B cell (primary cell): ENCODE results near the gene DYDC1. TPM values are rescaled to one million over a fixed set of nuclear protein-coding genes. Genes with fewer than 3 reads are reported as not detected.

Experiments used
- ATAC-seq: fragments of 200-7000 bp; cut with Tn5 transposase; one replicate; pipeline ENCODE4 v1.10.0; 2021; ENCODE audit warnings: low read depth, mild to moderate bottlenecking, moderate number of reproducible peaks, moderate library complexity
- CTCF ChIA-PET: fragments of 350-600 bp; sonication (Branson Sonifier 250); formaldehyde crosslinking; loops from one replicate; lab custom pipeline; 2021; ENCODE audit warnings: antibody characterized with exemption, inconsistent platforms; lab: Charles Lee
- POLR2A ChIA-PET: fragments of 350-600 bp; sonication (Branson Sonifier 250); formaldehyde crosslinking; loops from one replicate; lab custom pipeline; 2021; ENCODE audit warnings: antibody characterized with exemption; lab: Charles Lee
- DNase-seq: peaks from one replicate; pipeline ENCODE4 v3.0.0; 2013
- H2AFZ ChIP-seq: 2 replicates; pipeline ENCODE4 v1.6.1; 2012; ENCODE audit warnings: mild to moderate bottlenecking, low read depth, low read length; ENCODE audit not compliant: insufficient read depth, poor library complexity, severe bottlenecking
- H3K27ac ChIP-seq, 2 donors: 1 replicate in 1 of 2; 2 replicates in 1 of 2; pipeline ENCODE4 v1.5.1; 2012 to 2013; ENCODE audit warnings: low read length in 2 of 2, mild to moderate bottlenecking in 2 of 2, moderate library complexity in 1 of 2
- H3K27me3 ChIP-seq, 4 experiments: fragments of 200-600 bp in 1 of 4; sonication (generic) in 1 of 4; replicated peaks in 1 of 4; 1 replicate in 2 of 4; 2 replicates in 2 of 4; pipeline versions ENCODE4 v1.6.1 to v1.7.0; 2013 to 2016; ENCODE audit warnings: low read length in 3 of 4, mild to moderate bottlenecking in 2 of 4, mixed read lengths in 1 of 4, moderate library complexity in 1 of 4; ENCODE audit not compliant: insufficient read depth in 4 of 4, control insufficient read depth in 3 of 4; ENCODE audit errors: control extremely low read depth in 1 of 4
- H3K36me3 ChIP-seq, 2 experiments: replicated peaks in 1 of 2; 1 replicate in 1 of 2; 2 replicates in 1 of 2; pipeline versions ENCODE4 v1.6.1 to v1.7.1; 2013; ENCODE audit warnings: low read length in 1 of 2; ENCODE audit not compliant: insufficient read depth in 2 of 2, control insufficient read depth in 1 of 2; ENCODE audit errors: control extremely low read depth in 1 of 2, extremely low read depth in 1 of 2
- H3K4me1 ChIP-seq, 2 donors: fragments of 200-600 bp in 1 of 2; sonication (generic) in 1 of 2; 1 replicate in 1 of 2; 2 replicates in 1 of 2; pipeline versions ENCODE4 v1.5.1 to v1.6.1; 2013 to 2017; ENCODE audit warnings: low read length in 2 of 2; ENCODE audit not compliant: control insufficient read depth in 2 of 2, insufficient read depth in 2 of 2
- H3K4me2 ChIP-seq: replicated peaks from 2 replicates; pipeline ENCODE3; 2012; ENCODE audit warnings: mild to moderate bottlenecking, low read depth, low read length; ENCODE audit not compliant: poor library complexity, severe bottlenecking
- H3K4me3 ChIP-seq, 5 experiments: fragments of 200-600 bp in 1 of 5; sonication (generic) in 1 of 5; 1 replicate in 3 of 5; 2 replicates in 2 of 5; pipeline versions ENCODE4 v1.5.1 to v1.7.0; 2011 to 2016; ENCODE audit warnings: low read length in 4 of 5, mild to moderate bottlenecking in 4 of 5, low read depth in 2 of 5, control low read depth in 1 of 5, moderate library complexity in 1 of 5; ENCODE audit not compliant: insufficient read depth in 1 of 5; ENCODE audit errors: control extremely low read depth in 1 of 5, extremely low read depth in 1 of 5
- H3K79me2 ChIP-seq: fragments of 200-600 bp; sonication (generic); one replicate; pipeline ENCODE4 v1.6.0; 2016; ENCODE audit warnings: low read length; ENCODE audit not compliant: control insufficient read depth, insufficient read depth
- H3K9ac ChIP-seq: fragments of 200-600 bp; sonication (generic); 2 replicates; pipeline ENCODE4 v1.6.1; 2017; ENCODE audit warnings: mild to moderate bottlenecking, low read length, moderate library complexity
- H3K9me3 ChIP-seq, 3 donors: one replicate each; pipeline versions ENCODE4 v1.6.1 to v1.7.1; 2013; ENCODE audit warnings: low read length in 2 of 3; ENCODE audit not compliant: control insufficient read depth in 2 of 3, insufficient read depth in 1 of 3; ENCODE audit errors: control extremely low read depth in 1 of 3
- H4K20me1 ChIP-seq: 2 replicates; pipeline ENCODE4 v1.6.0; 2012; ENCODE audit warnings: mild to moderate bottlenecking, low read length; ENCODE audit not compliant: insufficient read depth, control insufficient read depth, poor library complexity, severe bottlenecking
- H3K27ac Mint-ChIP-seq: one replicate; pipeline ENCODE4 v1.8.0; 2021; ENCODE audit warnings: mixed read lengths
- H3K27me3 Mint-ChIP-seq: one replicate; pipeline ENCODE4 v1.8.0; 2021; ENCODE audit warnings: mixed read lengths
- H3K4me1 Mint-ChIP-seq: one replicate; pipeline ENCODE4 v1.8.0; 2021; ENCODE audit warnings: mixed read lengths
- H3K4me3 Mint-ChIP-seq: one replicate; pipeline ENCODE4 v1.8.0; 2021; ENCODE audit warnings: mixed read lengths
- H3K9me3 Mint-ChIP-seq: one replicate; pipeline ENCODE4 v1.8.0; 2022; ENCODE audit warnings: mixed read lengths; ENCODE audit not compliant: insufficient read depth
- CTCF ChIP-seq: fragments of 200-600 bp; IDR thresholded peaks from one replicate; pipeline ENCODE4 v1.8.0; 2022; ENCODE audit warnings: antibody characterized with exemption, mild to moderate bottlenecking
- EZH2 ChIP-seq: IDR thresholded peaks from 2 replicates; pipeline ENCODE4 v1.6.1; 2012; ENCODE audit warnings: borderline replicate concordance, low read depth, mild to moderate bottlenecking, moderate library complexity, low read length; ENCODE audit not compliant: insufficient read depth, poor library complexity, severe bottlenecking
- WGBS: methylation state at CpG from one replicate; pipeline ENCODE4 v1.1.5; 2013; ENCODE audit warnings: missing lambda C conversion rate; ENCODE audit not compliant: insufficient coverage; 5-methylcytosine and 5-hydroxymethylcytosine counted together
- intact Hi-C: fragments of 100-400 bp; cut with micrococcal nuclease; formaldehyde crosslinking; loops from one replicate; pipeline ENCODE4 v1.10.0; 2022
- polyA plus RNA-seq: library from polyadenylated mRNA; depleted of rRNA; stranded (reverse); fragments of >200 nt; gene quantifications from 2 replicates; pipeline ENCODE4 v1.2.3, GENCODE V29; 2012
- total RNA-seq, 2 donors: library from RNA; stranded (reverse); fragments of 120-200 nt in 1 of 2; gene quantifications; 1 replicate in 1 of 2; 2 replicates in 1 of 2; pipeline versions ENCODE4 v1.2.3 to v1.2.4, GENCODE V29; 2013 to 2022

Gene DYDC1
- total and polyA plus RNA-seq, 2 donors (not counting 1 experiment from before 2014, with no cell fraction given), result not detected

- no peaks in the 10 kb centered on the region for H3K4me1 Mint-ChIP-seq
- H3K4me3 Mint-ChIP-seq, result no peak overlapping the region
Measured at GRCh38 chr10:80344912-80345311, 11.6 kb downstream of the DYDC1 start.

DNA sequence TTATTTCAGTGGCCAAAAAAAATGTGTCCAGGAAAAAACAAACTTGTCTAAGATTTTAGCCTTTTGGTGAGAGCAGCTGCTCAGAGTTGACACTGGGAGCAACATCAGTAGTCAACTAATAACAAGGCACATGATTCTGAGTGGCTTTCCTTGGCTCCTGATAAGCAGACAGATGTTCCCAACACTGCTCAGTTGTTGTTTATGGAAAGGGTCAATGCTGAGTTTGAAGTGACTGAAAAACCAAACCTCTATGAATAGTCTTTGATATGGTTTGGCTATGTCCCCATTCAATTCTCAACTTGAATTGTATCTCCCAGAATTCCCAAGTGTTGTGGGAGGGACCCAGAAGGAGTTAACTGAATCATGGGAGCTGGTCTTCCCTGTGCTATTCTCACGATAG, 12.3 kb downstream of the DYDC1 start:
- Histone ChIP-seq H2AFZ (no peak overlapping the region), H4K20me1 (no peaks in the 10 kb centered on the region), H3K27me3 (peaks cover 0 to 3% (median 0%) of the 10 kb centered on the region in 4 experiments), H3K4me2 (no peak overlapping the region), H3K79me2 (no peaks in the 10 kb centered on the region), H3K4me1 (no peaks in the 10 kb centered on the region), H3K36me3 (no peaks in the 10 kb centered on the region), H3K9me3 (no peaks in the 10 kb centered on the region), H3K27ac (no peak overlapping the region), H3K4me3 (no peak overlapping the region), H3K9ac (no peak overlapping the region)
- Mint-ChIP-seq H3K27ac (no peak overlapping the region), H3K4me1 (no peaks in the 10 kb centered on the region), H3K27me3 (peaks cover 12% of the 10 kb centered on the region), H3K9me3 (no peaks in the 10 kb centered on the region), H3K4me3 (no peak overlapping the region)
- ATAC-seq (no peak), DNase-seq (no peak)
- CTCF ChIA-PET, result no interaction called here
- POLR2A ChIA-PET, result no interaction called here
- WGBS, result 89% methylated on average over 1 of the region's 1 CpG
- intact Hi-C loops, result no loop called here
- no peak for TF ChIP-seq CTCF
- TF ChIP-seq EZH2, result no peak

More at GRCh38 chr10:80344912-80345311, 11.6 kb downstream of the DYDC1 start:
- H3K4me2 ChIP-seq, result no peak overlapping the region
- TF ChIP-seq EZH2, result no peak
- TF ChIP-seq CTCF, result no peak
- no peaks in the 10 kb centered on the region for H3K36me3 ChIP-seq
- no peak overlapping the region for H3K9ac ChIP-seq
- DNase-seq, result no peak
- H4K20me1 ChIP-seq, result no peaks in the 10 kb centered on the region
- H3K9me3 ChIP-seq, result no peaks in the 10 kb centered on the region
- H2AFZ ChIP-seq, result no peak overlapping the region
- intact Hi-C loops, result no loop called here
- ChIA-PET POLR2A (no interaction called here), CTCF (no interaction called here)
- Mint-ChIP-seq H3K27ac (no peak overlapping the region), H3K9me3 (no peaks in the 10 kb centered on the region), H3K27me3 (peaks cover 10% of the 10 kb centered on the region)
- no CpG with 5 or more reads among the region's 2 CpGs for WGBS
- no peak overlapping the region for H3K27ac ChIP-seq
- H3K27me3 ChIP-seq, result peaks cover 0 to 3% (median 0%) of the 10 kb centered on the region in 4 experiments
- H3K4me1 ChIP-seq, result no peaks in the 10 kb centered on the region
- no peak overlapping the region for H3K4me3 ChIP-seq
- no peaks in the 10 kb centered on the region for H3K79me2 ChIP-seq
- ATAC-seq, result no peak
